Neuronal stem cell (in vitro differentiated cells): ENCODE data around the gene PTPRR.

Experiments
- DNase-seq: peaks from one replicate; pipeline ENCODE4 v3.0.0-alpha.2; 2013; ENCODE audit warnings: low spot score
- H2AFZ ChIP-seq: one replicate; pipeline ENCODE4 v1.6.1; 2013; ENCODE audit warnings: mild to moderate bottlenecking, low read length, inconsistent platforms
- H2AK5ac ChIP-seq: 2 replicates; pipeline ENCODE4 v1.6.1; 2013; ENCODE audit warnings: low read depth, mild to moderate bottlenecking, inconsistent platforms, low read length, moderate library complexity, mixed read lengths
- H2BK120ac ChIP-seq: 2 replicates; pipeline ENCODE4 v1.6.1; 2013; ENCODE audit warnings: low read depth, mild to moderate bottlenecking, inconsistent platforms, low read length, moderate library complexity, mixed read lengths
- H2BK12ac ChIP-seq: one replicate; pipeline ENCODE4 v1.6.1; 2013; ENCODE audit warnings: low read length, inconsistent platforms
- H2BK15ac ChIP-seq: 2 replicates; pipeline ENCODE4 v1.6.1; 2013; ENCODE audit warnings: mild to moderate bottlenecking, low read length, inconsistent platforms, mixed read lengths
- H2BK5ac ChIP-seq: one replicate; pipeline ENCODE4 v1.6.1; 2013; ENCODE audit warnings: inconsistent platforms, mild to moderate bottlenecking, low read length, moderate library complexity
- H3K14ac ChIP-seq: one replicate; pipeline ENCODE4 v1.6.1; 2013; ENCODE audit warnings: low read length, inconsistent platforms
- H3K18ac ChIP-seq: 2 replicates; pipeline ENCODE4 v1.6.1; 2013; ENCODE audit warnings: low read length, inconsistent platforms
- H3K23ac ChIP-seq: 2 replicates; pipeline ENCODE4 v1.6.1; 2013; ENCODE audit warnings: low read depth, mild to moderate bottlenecking, mixed read lengths, low read length, inconsistent platforms; ENCODE audit not compliant: poor library complexity
- H3K27ac ChIP-seq: replicated peaks from 3 replicates; pipeline ENCODE4 v1.5.1; 2013; ENCODE audit warnings: low read length, inconsistent platforms
- H3K27me3 ChIP-seq, 3 experiments: 2 replicates each; pipeline ENCODE4 v1.6.1; 2013; ENCODE audit warnings: low read length in 3 of 3, mild to moderate bottlenecking in 2 of 3, inconsistent platforms in 1 of 3, low read depth in 1 of 3, mixed read lengths in 1 of 3, moderate library complexity in 1 of 3; ENCODE audit not compliant: control insufficient read depth in 3 of 3, insufficient read depth in 3 of 3
- H3K36me3 ChIP-seq, 2 donors: replicated peaks in 1 of 2; 2 replicates each; pipeline ENCODE4 v1.6.1; 2013; ENCODE audit warnings: low read length in 2 of 2; ENCODE audit not compliant: control insufficient read depth in 2 of 2, insufficient read depth in 2 of 2
- H3K4ac ChIP-seq: 2 replicates; pipeline ENCODE4 v1.6.1; 2013; ENCODE audit warnings: inconsistent platforms, mild to moderate bottlenecking, low read length, moderate library complexity
- H3K4me1 ChIP-seq, 2 donors: 1 replicate in 1 of 2; 2 replicates in 1 of 2; pipeline ENCODE4 v1.6.1; 2013; ENCODE audit warnings: low read length in 2 of 2, low read depth in 1 of 2; ENCODE audit not compliant: control insufficient read depth in 2 of 2, insufficient read depth in 1 of 2
- H3K4me2 ChIP-seq: one replicate; pipeline ENCODE4 v1.6.1; 2013; ENCODE audit warnings: mild to moderate bottlenecking, low read length, inconsistent platforms; ENCODE audit not compliant: insufficient read depth, poor library complexity, severe bottlenecking
- H3K4me3 ChIP-seq, 2 donors: 2 replicates each; pipeline ENCODE4 v1.5.1; 2013; ENCODE audit warnings: low read length in 2 of 2, mild to moderate bottlenecking in 2 of 2, inconsistent platforms in 1 of 2, moderate library complexity in 1 of 2
- H3K79me1 ChIP-seq: one replicate; pipeline ENCODE4 v1.6.1; 2013; ENCODE audit warnings: low read depth, mild to moderate bottlenecking, inconsistent platforms, low read length, moderate library complexity
- H3K9ac ChIP-seq: one replicate; pipeline ENCODE4 v1.6.1; 2013; ENCODE audit warnings: mild to moderate bottlenecking, low read depth, low read length, inconsistent platforms; ENCODE audit not compliant: poor library complexity
- H3K9me3 ChIP-seq, 2 donors: replicated peaks in 1 of 2; 2 replicates each; pipeline versions ENCODE3 to v1.6.1; 2013; ENCODE audit warnings: low read length in 2 of 2, mild to moderate bottlenecking in 2 of 2, inconsistent platforms in 1 of 2, low read depth in 1 of 2, mixed read lengths in 1 of 2, moderate library complexity in 1 of 2; ENCODE audit not compliant: control insufficient read depth in 2 of 2, insufficient read depth in 1 of 2
- H4K8ac ChIP-seq: one replicate; pipeline ENCODE4 v1.6.1; 2013; ENCODE audit warnings: low read depth, mild to moderate bottlenecking, inconsistent platforms, low read length, moderate library complexity
- H4K91ac ChIP-seq: one replicate; pipeline ENCODE4 v1.6.1; 2013; ENCODE audit warnings: low read length, low read depth, mild to moderate bottlenecking, inconsistent platforms; ENCODE audit not compliant: poor library complexity
- WGBS, 2 donors: extraction: QIAGEN DNeasy Blood & Tissue Kit; methylation state at CpG; one replicate each; pipeline ENCODE4 v1.1.7; 2013; ENCODE audit warnings: missing lambda C conversion rate in 2 of 2, mixed read lengths in 1 of 2; ENCODE audit not compliant: insufficient read length in 2 of 2, insufficient replicate concordance in 1 of 2; ENCODE audit errors: extremely low coverage in 2 of 2; 5-methylcytosine and 5-hydroxymethylcytosine counted together

The PTPRR gene

DNA sequence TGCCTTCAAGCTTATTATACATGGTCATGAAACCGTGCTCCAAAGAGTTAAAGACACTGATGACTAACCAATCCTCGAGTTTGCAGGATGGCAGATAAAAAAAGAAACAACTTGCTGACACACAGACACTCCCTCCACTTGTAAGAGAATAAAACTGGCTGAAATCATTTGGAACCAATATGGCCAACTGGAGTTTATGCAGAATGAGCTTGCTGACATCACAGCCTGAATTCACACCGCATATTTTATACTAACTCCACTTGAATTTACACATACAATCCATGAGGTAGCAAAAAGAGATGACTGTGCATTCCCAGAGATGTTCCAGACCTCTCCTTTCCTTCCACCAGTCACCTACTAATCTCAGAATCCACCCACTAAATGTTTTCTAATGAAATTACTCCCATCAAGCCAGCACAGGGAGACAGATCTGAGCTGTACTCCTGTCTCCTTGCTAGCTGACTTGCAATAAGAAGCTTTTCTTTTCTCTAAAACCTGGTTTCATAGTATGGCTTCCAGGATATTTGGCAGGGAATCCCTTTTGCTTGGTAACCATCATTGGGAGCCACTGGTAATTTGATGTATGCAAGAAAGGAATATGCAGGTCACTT is 15.8 kb upstream of the PTPRR start:
- Histone ChIP-seq H3K4ac (no peak overlapping the region), H3K4me3 (no peak overlapping the region)

DNA sequence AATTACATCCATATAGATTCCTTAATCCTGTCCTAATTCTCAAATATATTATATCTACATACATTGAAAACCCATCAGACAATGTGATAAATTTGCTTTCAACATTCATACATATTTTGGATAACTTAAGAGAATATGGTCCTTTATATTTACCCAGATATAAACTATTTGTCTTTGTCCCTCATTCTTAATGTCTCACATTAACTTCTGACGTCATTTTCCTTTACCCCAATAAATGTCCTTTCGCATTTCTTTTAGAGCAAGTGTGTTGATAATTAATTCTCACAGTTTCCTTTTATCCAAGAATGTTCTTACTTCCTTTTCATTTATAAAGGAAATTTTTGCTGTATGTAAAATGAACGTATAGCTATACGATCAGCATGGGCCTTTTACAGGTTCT is 12.6 kb upstream of the PTPRR start:
- Histone ChIP-seq H3K4me1 (no peaks in the 10 kb centered on the region), H3K4ac (no peak overlapping the region), H3K27ac (no peak overlapping the region), H3K4me3 (no peak overlapping the region), H3K14ac (no peak overlapping the region), H3K9me3 (no peaks in the 10 kb centered on the region), H3K79me1 (no peaks in the 10 kb centered on the region), H3K36me3 (no peaks in the 10 kb centered on the region), H4K8ac (no peak overlapping the region), H2BK120ac (no peak overlapping the region), H2BK12ac (no peak overlapping the region), H3K23ac (no peak overlapping the region), H3K9ac (no peak overlapping the region), H2AFZ (no peak overlapping the region), H4K91ac (no peak overlapping the region), H2AK5ac (no peak overlapping the region), H2BK5ac (no peak overlapping the region), H2BK15ac (no peak overlapping the region), H3K4me2 (no peak overlapping the region), H3K27me3 (no peaks in the 10 kb centered on the region), H3K18ac (no peak overlapping the region)
- WGBS, 2 donors = no CpG with 5 or more reads among the region's 4 CpGs
- no peak for DNase-seq

More for the DNA sequence above, 15.8 kb upstream of the PTPRR start:
- H3K23ac ChIP-seq = no peak overlapping the region
- no peak overlapping the region for H3K9ac ChIP-seq
- no peak overlapping the region for H2BK5ac ChIP-seq
- H2BK15ac ChIP-seq = no peak overlapping the region
- H3K4me2 ChIP-seq = no peak overlapping the region
- H3K18ac ChIP-seq = no peak overlapping the region
- H3K4me1 ChIP-seq = no peaks in the 10 kb centered on the region
- H2AFZ ChIP-seq = no peak overlapping the region
- DNase-seq = no peak
- no peak overlapping the region for H2BK12ac ChIP-seq
- H3K9me3 ChIP-seq = no peaks in the 10 kb centered on the region
- no peak overlapping the region for H2BK120ac ChIP-seq
- H3K27me3 ChIP-seq = no peaks in the 10 kb centered on the region
- WGBS, 2 donors = no CpG with 5 or more reads among the region's 3 CpGs
- H3K36me3 ChIP-seq = no peaks in the 10 kb centered on the region
- no peak overlapping the region for H4K91ac ChIP-seq
- H3K14ac ChIP-seq = no peak overlapping the region
- H2AK5ac ChIP-seq = no peak overlapping the region
- H3K27ac ChIP-seq = no peak overlapping the region
- H3K79me1 ChIP-seq = no peaks in the 10 kb centered on the region
- no peak overlapping the region for H4K8ac ChIP-seq

DNA sequence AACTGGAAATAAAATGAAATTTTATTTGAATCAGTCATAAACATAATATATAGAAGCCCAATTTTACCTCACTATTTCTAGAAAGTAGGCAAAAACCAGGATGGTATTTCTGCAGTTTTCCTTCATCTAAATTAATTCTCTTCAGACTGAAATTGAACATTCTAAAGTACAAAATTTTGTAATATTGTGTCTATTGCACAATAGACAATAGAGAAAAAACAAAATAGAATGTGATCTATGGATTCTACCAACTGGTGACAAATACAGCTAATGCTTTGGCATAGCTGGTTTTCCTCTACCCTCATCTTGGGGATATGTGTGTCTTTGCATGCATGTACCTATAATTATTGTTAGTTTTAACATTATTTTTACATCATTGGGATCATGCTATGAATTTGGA is 8.5 kb upstream of the PTPRR start:
- Histone ChIP-seq H4K91ac (no peak overlapping the region), H2BK120ac (no peak overlapping the region), H3K4ac (no peak overlapping the region), H3K4me1 (no peaks in the 10 kb centered on the region), H2AK5ac (no peak overlapping the region), H3K9ac (no peak overlapping the region), H3K4me2 (no peak overlapping the region), H3K23ac (no peak overlapping the region), H3K18ac (no peak overlapping the region), H3K4me3 (no peak overlapping the region), H3K27me3 (no peaks in the 10 kb centered on the region), H2BK12ac (no peak overlapping the region), H3K79me1 (no peaks in the 10 kb centered on the region), H3K14ac (no peak overlapping the region), H2BK5ac (no peak overlapping the region), H3K27ac (no peak overlapping the region), H4K8ac (no peak overlapping the region), H2AFZ (no peak overlapping the region), H3K36me3 (no peaks in the 10 kb centered on the region), H2BK15ac (no peak overlapping the region), H3K9me3 (no peaks in the 10 kb centered on the region)
- no peak for DNase-seq

DNA sequence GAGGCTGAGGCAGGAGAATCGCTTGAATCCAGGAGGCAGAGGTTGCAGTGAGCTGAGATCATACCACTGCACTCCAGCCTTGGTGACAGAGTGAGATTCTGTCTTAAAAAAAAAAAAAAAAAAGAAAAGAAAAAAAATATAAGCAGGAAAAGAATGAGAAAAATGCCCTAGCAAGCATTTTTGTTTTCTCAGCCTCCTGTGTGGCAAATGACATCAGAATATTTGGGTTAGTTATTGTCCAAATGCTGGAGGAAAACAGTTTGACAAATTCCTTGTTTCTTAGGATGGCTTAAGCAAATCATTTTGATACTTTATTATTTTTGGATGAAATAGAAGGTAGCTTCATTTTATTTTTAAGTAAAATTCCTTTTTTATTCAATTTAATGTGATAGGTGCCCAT is 7.5 kb upstream of the PTPRR start:
- no CpG with 5 or more reads among the region's 1 CpG for WGBS, 2 donors
- H3K4ac ChIP-seq = no peak overlapping the region
- no peak for DNase-seq

More for the DNA sequence above, 7.5 kb upstream of the PTPRR start:
- Histone ChIP-seq H3K18ac (no peak overlapping the region), H2BK120ac (no peak overlapping the region), H3K4me2 (no peak overlapping the region), H2AFZ (no peak overlapping the region), H3K4me3 (no peak overlapping the region), H3K23ac (no peak overlapping the region), H4K8ac (no peak overlapping the region), H3K9me3 (no peaks in the 10 kb centered on the region), H3K79me1 (no peaks in the 10 kb centered on the region), H3K4me1 (no peaks in the 10 kb centered on the region), H2BK5ac (no peak overlapping the region), H2BK15ac (no peak overlapping the region), H2AK5ac (no peak overlapping the region), H4K91ac (no peak overlapping the region), H3K27ac (no peak overlapping the region), H3K36me3 (no peaks in the 10 kb centered on the region), H3K9ac (no peak overlapping the region), H3K27me3 (no peaks in the 10 kb centered on the region), H2BK12ac (no peak overlapping the region), H3K14ac (no peak overlapping the region)
